ENCODE measurements around the gene SUN2.

SUN2 gene

DNA sequence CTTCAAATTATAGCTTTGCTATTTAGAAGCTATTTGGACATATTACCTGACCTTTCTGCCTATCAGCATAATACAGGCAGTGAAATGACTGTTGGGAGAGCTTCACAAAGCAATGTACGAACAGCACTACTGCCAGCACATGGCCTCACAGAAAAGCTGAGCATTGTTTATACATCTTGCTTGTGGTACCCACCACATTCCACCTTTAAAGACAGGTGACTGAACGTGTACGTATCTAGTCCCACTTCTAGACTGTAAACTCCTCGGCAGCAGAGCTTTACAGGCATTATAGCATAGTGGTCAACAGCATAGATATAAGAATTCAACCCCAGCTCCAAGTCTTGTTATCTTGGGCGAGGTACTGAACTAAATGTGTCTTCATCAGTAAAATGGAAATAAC, 56.7 kb downstream of the SUN2 start:
- WGBS (ENCODE audit: extremely low coverage, insufficient coverage, low lambda C conversion rate): no CpG with 5 or more reads among the region's 5 CpGs

DNA sequence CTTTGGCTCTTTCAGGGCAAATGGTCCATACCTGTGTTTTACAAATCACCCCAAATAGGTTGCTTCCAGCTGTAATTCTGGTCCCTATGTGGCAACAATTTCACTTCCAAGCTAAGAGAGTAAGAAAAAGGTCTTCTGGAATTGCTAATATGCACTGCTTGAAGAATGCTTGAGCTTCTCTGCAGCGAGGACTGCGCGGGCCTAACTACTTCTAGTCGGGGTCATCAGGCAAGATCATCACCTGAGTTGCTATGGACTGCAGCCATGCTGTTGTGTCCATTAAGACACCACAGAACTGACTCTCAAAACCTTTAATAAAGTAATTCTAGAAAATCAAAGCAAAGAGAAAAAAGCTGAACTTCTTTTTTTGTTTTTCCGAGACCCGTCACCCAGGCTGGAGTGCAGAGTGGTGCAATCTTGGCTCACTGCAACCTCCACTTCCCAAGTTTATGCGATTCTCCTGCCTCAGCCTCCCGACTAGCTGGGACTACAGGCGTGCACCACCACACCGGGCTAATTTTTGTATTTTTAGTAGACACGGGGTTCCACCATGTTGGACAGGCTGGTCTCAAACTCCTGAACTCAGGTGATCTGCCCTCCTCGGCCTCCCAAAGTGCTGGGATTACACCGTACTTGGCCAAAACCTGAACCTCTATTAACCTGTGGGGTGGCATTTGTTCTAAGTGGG, 57.2 kb downstream of the SUN2 start:
- Histone ChIP-seq H4K5ac (ENCODE audit: low read length) (no peak overlapping the region), H3K79me2 (ENCODE audit: control insufficient read depth, insufficient read depth, low read length) (peaks cover 18% of the 10 kb centered on the region), H3K27me3 (ENCODE audit: insufficient read depth, low read length, poor library complexity) (no peaks in the 10 kb centered on the region), H3K23ac (ENCODE audit: low read length) (no peak overlapping the region), H3K4me2 (ENCODE audit: low read length) (peak overlapping the region; percentile 65), H4K8ac (ENCODE audit: low read depth, low read length) (no peak overlapping the region), H3K9ac (ENCODE audit: low read length) (peak overlapping the region; percentile 35), H3K18ac (ENCODE audit: low read length) (no peak overlapping the region), H3K79me1 (ENCODE audit: low read length) (peaks cover 13% of the 10 kb centered on the region), H3K27ac (ENCODE audit: low read depth, low read length) (no peak overlapping the region), H3K4me3 (ENCODE audit: low read length) (no peak overlapping the region), H2BK120ac (ENCODE audit: low read depth, low read length) (no peak overlapping the region), H3K4me1 (ENCODE audit: control insufficient read depth, low read depth, low read length) (peaks cover 3% of the 10 kb centered on the region), H2BK5ac (ENCODE audit: low read length) (no peak overlapping the region), H2AK5ac (ENCODE audit: low read length) (no peak overlapping the region), H3K56ac (ENCODE audit: low read length) (peak overlapping the region; percentile 30), H2BK15ac (replicated peaks; ENCODE audit: low read depth) (no peak overlapping the region), H3K36me3 (ENCODE audit: control insufficient read depth, insufficient read depth, low read length) (no peaks in the 10 kb centered on the region), H3K4ac (ENCODE audit: low read depth, low read length) (no peak overlapping the region)
- DNase-seq: no peak
- WGBS (ENCODE audit: extremely low coverage, insufficient coverage, low lambda C conversion rate): no CpG with 5 or more reads among the region's 13 CpGs

More for the DNA sequence above, 56.7 kb downstream of the SUN2 start:
- peaks cover 18% of the 10 kb centered on the region for H3K79me2 ChIP-seq (ENCODE audit: control insufficient read depth, insufficient read depth, low read length)
- H2AK5ac ChIP-seq (ENCODE audit: low read length): no peak overlapping the region
- peaks cover 12% of the 10 kb centered on the region for H3K79me1 ChIP-seq (ENCODE audit: low read length)
- H3K4me3 ChIP-seq (ENCODE audit: low read length): peak overlapping the region; percentile 93
- no peak overlapping the region for H2BK120ac ChIP-seq (ENCODE audit: low read depth, low read length)
- DNase-seq: no peak
- H4K8ac ChIP-seq (ENCODE audit: low read depth, low read length): no peak overlapping the region
- H3K4me2 ChIP-seq (ENCODE audit: low read length): peak overlapping the region; percentile 65
- no peak overlapping the region for H2BK15ac ChIP-seq (replicated peaks; ENCODE audit: low read depth)
- no peak overlapping the region for H3K4ac ChIP-seq (ENCODE audit: low read depth, low read length)
- peak overlapping the region; percentile 96 for H3K9ac ChIP-seq (ENCODE audit: low read length)
- H3K4me1 ChIP-seq (ENCODE audit: control insufficient read depth, low read depth, low read length): peaks cover 3% of the 10 kb centered on the region
- H3K18ac ChIP-seq (ENCODE audit: low read length): no peak overlapping the region
- H3K27me3 ChIP-seq (ENCODE audit: insufficient read depth, low read length, poor library complexity): no peaks in the 10 kb centered on the region
- H3K23ac ChIP-seq (ENCODE audit: low read length): no peak overlapping the region
- no peak overlapping the region for H3K27ac ChIP-seq (ENCODE audit: low read depth, low read length)
- no peak overlapping the region for H4K5ac ChIP-seq (ENCODE audit: low read length)
- H3K56ac ChIP-seq (ENCODE audit: low read length): peak overlapping the region; percentile 87
- no peaks in the 10 kb centered on the region for H3K36me3 ChIP-seq (ENCODE audit: control insufficient read depth, insufficient read depth, low read length)
- no peak overlapping the region for H2BK5ac ChIP-seq (ENCODE audit: low read length)

DNA sequence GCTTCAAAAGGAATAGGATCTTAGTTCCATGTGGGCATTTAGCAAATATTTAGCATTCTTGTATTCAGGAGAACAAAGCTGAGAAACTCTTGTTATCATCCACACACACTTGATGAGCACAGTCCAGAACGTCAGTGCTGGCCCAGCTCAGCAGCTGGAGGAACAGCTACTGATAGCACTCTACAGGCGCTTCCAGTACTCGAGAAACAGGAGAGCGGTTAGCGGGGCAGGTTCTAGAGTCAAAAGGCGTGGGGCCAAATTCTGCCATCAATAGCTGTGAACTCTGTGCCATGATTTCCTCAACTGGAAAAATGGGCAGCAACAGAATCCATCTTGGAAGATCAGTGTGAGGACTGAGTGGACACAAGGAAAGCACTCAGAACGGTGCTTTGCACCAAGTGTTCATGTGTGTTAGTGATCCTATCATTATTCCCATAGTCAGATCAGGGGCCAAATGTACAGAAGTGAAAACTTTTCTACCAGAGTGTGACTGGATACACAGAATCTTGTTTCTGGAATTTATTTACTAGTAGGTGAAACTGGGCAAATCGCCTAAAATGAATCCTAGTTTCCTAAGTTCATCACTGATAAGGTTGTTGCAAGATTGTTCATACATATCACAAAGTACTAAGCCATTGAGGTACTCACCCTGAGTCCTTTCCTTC, 58.2 kb downstream of the SUN2 start:
- no peak overlapping the region for H3K4me3 ChIP-seq (ENCODE audit: low read length)
- no peak overlapping the region for H4K8ac ChIP-seq (ENCODE audit: low read depth, low read length)
- no peak overlapping the region for H4K5ac ChIP-seq (ENCODE audit: low read length)
- no peak overlapping the region for H2BK120ac ChIP-seq (ENCODE audit: low read depth, low read length)
- H3K18ac ChIP-seq (ENCODE audit: low read length): no peak overlapping the region
- peak overlapping the region; percentile 39 for H3K56ac ChIP-seq (ENCODE audit: low read length)
- H3K23ac ChIP-seq (ENCODE audit: low read length): no peak overlapping the region
- H3K4ac ChIP-seq (ENCODE audit: low read depth, low read length): no peak overlapping the region
- H3K4me1 ChIP-seq (ENCODE audit: control insufficient read depth, low read depth, low read length): peaks cover 3% of the 10 kb centered on the region
- H3K79me1 ChIP-seq (ENCODE audit: low read length): peaks cover 16% of the 10 kb centered on the region
- H2AK5ac ChIP-seq (ENCODE audit: low read length): no peak overlapping the region
- no peaks in the 10 kb centered on the region for H3K27me3 ChIP-seq (ENCODE audit: insufficient read depth, low read length, poor library complexity)
- no peak overlapping the region for H2BK5ac ChIP-seq (ENCODE audit: low read length)
- H3K36me3 ChIP-seq (ENCODE audit: control insufficient read depth, insufficient read depth, low read length): no peaks in the 10 kb centered on the region
- peak; percentile 21 for DNase-seq
- H3K4me2 ChIP-seq (ENCODE audit: low read length): no peak overlapping the region
- no peak overlapping the region for H3K27ac ChIP-seq (ENCODE audit: low read depth, low read length)
- H3K79me2 ChIP-seq (ENCODE audit: control insufficient read depth, insufficient read depth, low read length): peaks cover 18% of the 10 kb centered on the region
- H3K9ac ChIP-seq (ENCODE audit: low read length): no peak overlapping the region
- no peak overlapping the region for H2BK15ac ChIP-seq (replicated peaks; ENCODE audit: low read depth)
- no CpG with 5 or more reads among the region's 8 CpGs for WGBS (ENCODE audit: extremely low coverage, insufficient coverage, low lambda C conversion rate)

DNA sequence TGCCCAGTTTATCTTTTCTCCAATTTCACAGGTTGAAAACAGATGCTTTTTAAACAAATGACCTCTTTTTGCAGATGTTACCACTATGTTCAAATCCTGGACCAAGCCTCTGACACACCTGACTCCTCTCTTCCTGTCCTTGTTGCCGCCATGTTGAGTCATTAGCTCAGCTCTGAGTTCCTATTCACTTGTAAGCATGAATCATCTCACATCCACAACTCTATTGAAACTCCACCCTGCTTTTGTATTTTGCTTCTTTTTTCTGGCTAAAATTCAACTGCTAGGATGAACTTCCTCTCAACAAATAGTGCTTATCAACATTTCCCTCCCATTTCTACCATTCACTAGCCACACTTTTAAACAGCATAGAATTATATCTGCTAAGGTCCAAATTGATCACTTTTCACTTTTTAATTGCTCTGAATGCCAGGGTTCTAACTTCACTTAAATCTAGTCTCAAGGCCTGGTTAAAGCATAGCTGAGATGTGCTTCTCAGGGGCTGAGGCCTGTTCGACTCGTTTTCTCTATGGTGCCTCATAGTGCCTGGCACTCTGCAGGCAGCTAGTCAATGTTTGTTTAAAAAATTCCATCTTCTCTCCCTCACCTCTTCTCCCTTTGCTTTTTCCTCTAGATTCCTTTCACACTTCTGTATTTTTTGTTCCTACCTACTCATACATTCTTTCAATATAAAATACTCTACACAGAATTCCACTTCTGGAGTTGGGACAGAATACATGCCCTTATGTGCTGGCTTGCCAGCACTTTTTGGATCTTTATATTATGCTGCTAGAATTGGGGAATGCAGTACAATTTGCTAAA, 59.0 kb downstream of the SUN2 start:
- Histone ChIP-seq H2AK5ac (ENCODE audit: low read length) (no peak overlapping the region), H3K9ac (ENCODE audit: low read length) (no peak overlapping the region), H2BK120ac (ENCODE audit: low read depth, low read length) (no peak overlapping the region), H3K18ac (ENCODE audit: low read length) (no peak overlapping the region), H3K23ac (ENCODE audit: low read length) (no peak overlapping the region), H4K8ac (ENCODE audit: low read depth, low read length) (no peak overlapping the region), H3K79me2 (ENCODE audit: control insufficient read depth, insufficient read depth, low read length) (peaks cover 18% of the 10 kb centered on the region), H3K27ac (ENCODE audit: low read depth, low read length) (no peak overlapping the region), H3K4me1 (ENCODE audit: control insufficient read depth, low read depth, low read length) (peaks cover 3% of the 10 kb centered on the region), H3K56ac (ENCODE audit: low read length) (no peak overlapping the region), H2BK5ac (ENCODE audit: low read length) (no peak overlapping the region), H3K79me1 (ENCODE audit: low read length) (peaks cover 16% of the 10 kb centered on the region), H3K4ac (ENCODE audit: low read depth, low read length) (no peak overlapping the region), H2BK15ac (replicated peaks; ENCODE audit: low read depth) (no peak overlapping the region), H3K4me3 (ENCODE audit: low read length) (no peak overlapping the region), H3K36me3 (ENCODE audit: control insufficient read depth, insufficient read depth, low read length) (no peaks in the 10 kb centered on the region), H4K5ac (ENCODE audit: low read length) (no peak overlapping the region), H3K4me2 (ENCODE audit: low read length) (no peak overlapping the region), H3K27me3 (ENCODE audit: insufficient read depth, low read length, poor library complexity) (no peaks in the 10 kb centered on the region)
- peak; percentile 41 for DNase-seq
- no CpG with 5 or more reads among the region's 3 CpGs for WGBS (ENCODE audit: extremely low coverage, insufficient coverage, low lambda C conversion rate)

DNA sequence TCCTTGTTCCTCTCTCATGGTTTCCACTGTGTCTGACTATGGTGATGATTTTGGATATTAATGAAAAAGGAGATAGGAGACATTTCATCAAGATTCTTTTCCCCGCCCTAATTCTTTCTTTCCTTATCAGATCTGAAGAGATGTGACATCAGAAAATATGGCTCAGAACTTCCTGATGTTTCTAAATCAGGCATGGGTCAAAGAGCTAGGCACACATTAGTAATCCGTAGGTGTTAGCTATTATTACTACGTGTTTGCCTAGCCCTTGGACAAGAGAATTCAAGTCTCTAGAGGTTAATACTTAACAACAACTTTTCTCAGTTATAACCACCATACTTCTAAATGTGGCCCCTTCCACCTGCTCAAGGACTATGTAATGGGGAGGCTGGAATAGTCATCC, 60.9 kb downstream of the SUN2 start:
- no peak overlapping the region for H3K18ac ChIP-seq (ENCODE audit: low read length)
- H3K4ac ChIP-seq (ENCODE audit: low read depth, low read length): no peak overlapping the region
- no peak overlapping the region for H4K8ac ChIP-seq (ENCODE audit: low read depth, low read length)
- H3K23ac ChIP-seq (ENCODE audit: low read length): no peak overlapping the region
- no peak overlapping the region for H3K4me2 ChIP-seq (ENCODE audit: low read length)
- WGBS (ENCODE audit: extremely low coverage, insufficient coverage, low lambda C conversion rate): no CpG with 5 or more reads among the region's 3 CpGs
- peaks cover 3% of the 10 kb centered on the region for H3K4me1 ChIP-seq (ENCODE audit: control insufficient read depth, low read depth, low read length)
- H3K4me3 ChIP-seq (ENCODE audit: low read length): no peak overlapping the region
- no peaks in the 10 kb centered on the region for H3K27me3 ChIP-seq (ENCODE audit: insufficient read depth, low read length, poor library complexity)
- H2BK15ac ChIP-seq (replicated peaks; ENCODE audit: low read depth): no peak overlapping the region
- no peaks in the 10 kb centered on the region for H3K36me3 ChIP-seq (ENCODE audit: control insufficient read depth, insufficient read depth, low read length)
- H4K5ac ChIP-seq (ENCODE audit: low read length): no peak overlapping the region
- H3K27ac ChIP-seq (ENCODE audit: low read depth, low read length): no peak overlapping the region
- no peak overlapping the region for H3K56ac ChIP-seq (ENCODE audit: low read length)
- no peak overlapping the region for H3K9ac ChIP-seq (ENCODE audit: low read length)
- H2BK120ac ChIP-seq (ENCODE audit: low read depth, low read length): no peak overlapping the region
- DNase-seq: no peak
- no peak overlapping the region for H2AK5ac ChIP-seq (ENCODE audit: low read length)
- H3K79me1 ChIP-seq (ENCODE audit: low read length): peaks cover 18% of the 10 kb centered on the region
- peaks cover 16% of the 10 kb centered on the region for H3K79me2 ChIP-seq (ENCODE audit: control insufficient read depth, insufficient read depth, low read length)
- no peak overlapping the region for H2BK5ac ChIP-seq (ENCODE audit: low read length)

Data from mesendoderm (in vitro differentiated cells).